GM23338 (cell line): ENCODE results near the gene SUMO4. TPM values are rescaled to one million over a fixed set of nuclear protein-coding genes. Genes with fewer than 3 reads are reported as not detected.

Source experiments
- ATAC-seq: fragments of 200-7000 bp; cut with Tn5 transposase; 3 replicates; pipeline ENCODE4 v1.9.1; 2020
- DNase-seq: peaks from one replicate; pipeline ENCODE4 v3.0.0-alpha.2; 2015; ENCODE audit warnings: low spot score
- H2AFZ ChIP-seq: fragments of 200-600 bp; sonication (generic); 2 replicates; pipeline ENCODE4 v1.8.0; 2016; ENCODE audit warnings: antibody characterized with exemption, mild to moderate bottlenecking, moderate library complexity
- H3F3A ChIP-seq: fragments of 200-600 bp; sonication (generic); replicated peaks from 2 replicates; pipeline ENCODE4 v1.8.0; 2017; ENCODE audit warnings: antibody characterized with exemption, mixed run types, low read depth
- H3K27ac ChIP-seq: fragments of 200-600 bp; sonication (generic); 2 replicates; pipeline ENCODE4 v1.6.1; 2016; ENCODE audit warnings: low read depth
- H3K27me3 ChIP-seq: fragments of 200-600 bp; sonication (generic); 2 replicates; pipeline ENCODE4 v1.8.0; 2016; ENCODE audit warnings: mild to moderate bottlenecking, mixed run types, moderate library complexity; ENCODE audit not compliant: insufficient read depth
- H3K36me3 ChIP-seq: fragments of 200-600 bp; sonication (generic); 2 replicates; pipeline ENCODE4 v1.8.0; 2016; ENCODE audit warnings: mild to moderate bottlenecking; ENCODE audit not compliant: insufficient read depth
- H3K4me1 ChIP-seq: fragments of 200-600 bp; sonication (generic); 2 replicates; pipeline ENCODE4 v1.8.0; 2016; ENCODE audit warnings: mild to moderate bottlenecking, moderate library complexity; ENCODE audit not compliant: insufficient read depth
- H3K4me2 ChIP-seq: fragments of 200-600 bp; sonication (generic); 2 replicates; pipeline ENCODE4 v1.7.1; 2017; ENCODE audit warnings: mixed run types
- H3K4me3 ChIP-seq: fragments of 200-600 bp; sonication (generic); 2 replicates; pipeline ENCODE4 v1.6.1; 2016; ENCODE audit warnings: mixed run types
- H3K79me2 ChIP-seq: fragments of 200-600 bp; sonication (generic); replicated peaks from 2 replicates; pipeline ENCODE4 v1.8.0; 2017; ENCODE audit warnings: mild to moderate bottlenecking; ENCODE audit not compliant: insufficient read depth
- H3K9me2 ChIP-seq: fragments of 200-600 bp; sonication (generic); 2 replicates; pipeline ENCODE4 v1.8.0; 2017; ENCODE audit not compliant: insufficient read depth
- H4K20me1 ChIP-seq: fragments of 200-600 bp; sonication (generic); replicated peaks from 2 replicates; pipeline ENCODE4 v1.8.0; 2017; ENCODE audit warnings: mild to moderate bottlenecking; ENCODE audit not compliant: insufficient read depth
- H3K27ac Mint-ChIP-seq: 2 replicates; pipeline ENCODE4 v1.8.0; 2020; ENCODE audit warnings: inconsistent platforms, mild to moderate bottlenecking, moderate library complexity, mixed read lengths
- H3K27me3 Mint-ChIP-seq: 3 replicates; pipeline ENCODE4 v1.8.0; 2022; ENCODE audit warnings: low read depth, mild to moderate bottlenecking, moderate library complexity, mixed read lengths, inconsistent platforms; ENCODE audit not compliant: insufficient read depth, poor library complexity
- H3K36me3 Mint-ChIP-seq: 3 replicates; pipeline ENCODE4 v1.8.0; 2021; ENCODE audit warnings: low read depth, mild to moderate bottlenecking, inconsistent platforms, moderate library complexity, mixed read lengths
- H3K4me1 Mint-ChIP-seq: 3 replicates; pipeline ENCODE4 v1.8.0; 2020; ENCODE audit warnings: mild to moderate bottlenecking, inconsistent platforms, mixed read lengths
- H3K4me3 Mint-ChIP-seq: 3 replicates; pipeline ENCODE4 v1.8.0; 2021; ENCODE audit warnings: moderate library complexity, mild to moderate bottlenecking, inconsistent platforms, mixed read lengths
- H3K9me3 Mint-ChIP-seq: 3 replicates; pipeline ENCODE4 v1.8.0; 2020; ENCODE audit warnings: moderate library complexity, mild to moderate bottlenecking, inconsistent platforms, mixed read lengths
- CREB1 ChIP-seq: fragments of 250-450 bp; sonication (Bioruptor Pico); IDR thresholded peaks from 2 replicates; pipeline ENCODE4 v1.5.0; 2020; ENCODE audit warnings: low read depth, mild to moderate bottlenecking, moderate library complexity
- CTCF ChIP-seq, 2 experiments: fragments of 200-600 bp in 1 of 2; sonication (generic) in 1 of 2; conservative IDR thresholded peaks; 2 replicates each; pipeline versions ENCODE4 v1.5.1 to v1.6.1; 2016 to 2017; ENCODE audit warnings: antibody characterized with exemption in 2 of 2, low read depth in 2 of 2, mild to moderate bottlenecking in 2 of 2, moderate library complexity in 1 of 2
- ETS1 ChIP-seq: IDR thresholded peaks from 2 replicates; pipeline ENCODE4 v1.6.1; 2016; ENCODE audit warnings: antibody characterized with exemption
- EZH2phosphoT487 ChIP-seq: fragments of 200-600 bp; sonication (generic); IDR thresholded peaks from one replicate; pipeline ENCODE4 v1.8.1; 2018; ENCODE audit warnings: antibody characterized with exemption; ENCODE audit not compliant: unreplicated experiment
- JUNB ChIP-seq: IDR thresholded peaks from one replicate; pipeline ENCODE4 v1.6.1; 2016; ENCODE audit warnings: antibody characterized with exemption; ENCODE audit not compliant: unreplicated experiment
- NANOG ChIP-seq: IDR thresholded peaks from 2 replicates; pipeline ENCODE4 v1.6.1; 2016; ENCODE audit warnings: antibody characterized with exemption, borderline replicate concordance
- POLR2AphosphoS5 ChIP-seq: IDR thresholded peaks from 2 replicates; pipeline ENCODE4 v1.6.1; 2016; ENCODE audit warnings: antibody characterized with exemption, low read depth
- STAT1 ChIP-seq: IDR thresholded peaks from one replicate; pipeline ENCODE4 v1.6.1; 2016; ENCODE audit warnings: antibody characterized with exemption; ENCODE audit not compliant: unreplicated experiment
- ZNF462 ChIP-seq: fragments of 250-450 bp; sonication (Bioruptor Pico); IDR thresholded peaks from 2 replicates; pipeline ENCODE4 v1.5.0; 2020; ENCODE audit warnings: mild to moderate bottlenecking, moderate library complexity
- polyA plus RNA-seq: library from polyadenylated mRNA; unstranded; fragments of >200 nt; fragmentation: Nextera tagmentation; extraction: Ambion mirVana; gene quantifications from 2 replicates; pipeline ENCODE4 v1.2.1, GENCODE V29; 2016
- total RNA-seq: library from RNA; depleted of rRNA; stranded (reverse); fragments of >200 nt; shearing (Covaris generic); gene quantifications from 2 replicates; pipeline ENCODE4 v1.2.3, GENCODE V29; 2014

SUMO4 gene
- total and polyA plus RNA-seq, 2 experiments from 2014 or later, result 1.9 to 2.1 TPM

DNA sequence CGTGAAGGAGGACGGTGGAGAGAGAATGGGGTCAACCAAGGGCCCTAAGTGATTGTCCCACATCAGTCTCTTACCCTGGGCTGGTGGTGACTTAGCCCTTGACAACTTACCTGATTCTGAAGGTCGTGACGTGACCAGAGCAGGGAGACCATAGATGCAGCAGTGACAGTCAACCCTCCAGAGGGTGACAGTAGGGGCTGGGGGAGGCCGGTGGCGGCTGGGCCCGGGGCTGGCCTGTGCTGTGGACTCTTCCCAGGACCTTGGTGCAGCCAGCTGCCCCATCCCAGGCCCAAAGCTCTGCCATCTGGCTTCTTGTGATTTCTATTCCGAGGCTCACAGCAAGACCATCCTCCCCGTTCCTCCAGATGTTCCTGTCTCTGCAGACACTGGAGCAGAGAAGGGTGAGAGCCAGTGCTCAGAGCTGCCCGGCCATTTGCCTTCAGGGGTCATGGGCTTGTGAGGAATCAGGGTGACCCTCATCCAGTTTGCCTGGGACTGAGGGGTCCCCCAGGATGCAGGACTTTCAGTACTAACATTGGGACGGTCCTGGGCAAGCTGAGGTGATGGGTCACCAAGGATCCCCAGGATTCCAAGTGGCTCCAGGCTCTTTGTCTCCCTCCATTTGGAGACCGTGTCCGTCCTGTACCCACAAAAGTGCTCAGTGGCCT, 36.0 kb downstream of the SUMO4 start:
- Histone ChIP-seq H3K4me2 (no peak overlapping the region), H2AFZ (no peak overlapping the region), H3K79me2 (no peaks in the 10 kb centered on the region), H3K27ac (no peak overlapping the region), H3F3A (no peaks in the 10 kb centered on the region), H3K4me1 (no peaks in the 10 kb centered on the region), H3K36me3 (no peaks in the 10 kb centered on the region), H3K9me2 (no peaks in the 10 kb centered on the region), H3K4me3 (no peak overlapping the region), H3K27me3 (no peaks in the 10 kb centered on the region), H4K20me1 (no peaks in the 10 kb centered on the region)
- H3K36me3 Mint-ChIP-seq, result no peaks in the 10 kb centered on the region
- H3K9me3 Mint-ChIP-seq, result no peaks in the 10 kb centered on the region
- H3K27ac Mint-ChIP-seq, result no peak overlapping the region
- H3K4me1 Mint-ChIP-seq, result peaks cover 7% of the 10 kb centered on the region; the same call in 2 of the 3 replicates
- peaks cover 16% of the 10 kb centered on the region for H3K27me3 Mint-ChIP-seq
- H3K4me3 Mint-ChIP-seq, result no peak overlapping the region
- ATAC-seq, result no peak
- DNase-seq, result no peak
- TF ChIP-seq CTCF (conservative IDR thresholded peaks at IDR 0.05; ENCODE audit: low read depth in 2 of 2) (no peak), ETS1 (no peak), NANOG (no peak), CREB1 (CRISPR knock-in tag) (no peak), JUNB (no peak), ZNF462 (CRISPR knock-in tag) (no peak), EZH2phosphoT487 (no peak), POLR2AphosphoS5 (no peak), STAT1 (no peak)
